K562 (cell line): ENCODE results near the gene CST3. TPM values are rescaled to one million over a fixed set of nuclear protein-coding genes. Genes with fewer than 3 reads are reported as not detected.
A peak's percentile ranks its signal among the peaks of the same experiment; 100 is the strongest.

Experiments
- BACH1 ChIP-seq: fragments of 200-800 bp; sonication (Bioruptor generic); IDR thresholded peaks from 2 replicates; pipeline ENCODE4 v1.6.1; 2016; ENCODE audit warnings: missing genetic modification characterization, missing compliant biosample characterization
- CEBPG ChIP-seq, 3 experiments: fragments of 200-800 bp in 1 of 3; sonication (Bioruptor generic) in 1 of 3; sonication (generic) in 1 of 3; formaldehyde crosslinking in 1 of 3; IDR thresholded peaks in 2 of 3; conservative IDR thresholded peaks in 1 of 3; 2 replicates each; pipeline versions ENCODE4 v1.6.1 to v1.8.0; 2016 to 2022; ENCODE audit warnings: missing compliant biosample characterization in 2 of 3, missing genetic modification characterization in 2 of 3, mild to moderate bottlenecking in 1 of 3, missing genetic modification reagents in 1 of 3
- CXXC5 ChIP-seq: fragments of 250-450 bp; sonication (Bioruptor Pico); IDR thresholded peaks from 2 replicates; pipeline ENCODE4 v1.8.0; 2022; ENCODE audit warnings: inconsistent platforms, mild to moderate bottlenecking, moderate library complexity
- FOXK2 ChIP-seq, 2 experiments: fragments of 450-650 bp; IDR thresholded peaks in 1 of 2; conservative IDR thresholded peaks in 1 of 2; 2 replicates each; pipeline ENCODE4 v1.6.1; 2016; ENCODE audit warnings: low read depth in 2 of 2, mild to moderate bottlenecking in 1 of 2
- GABPA ChIP-seq: fragments of 200-800 bp; sonication (Bioruptor generic); conservative IDR thresholded peaks from 2 replicates; pipeline ENCODE4 v1.6.1; 2016; ENCODE audit warnings: low read depth, missing genetic modification characterization, missing compliant biosample characterization
- HDAC6 ChIP-seq: IDR thresholded peaks from 2 replicates; pipeline ENCODE4 v1.6.1; 2012; ENCODE audit warnings: low read depth, mild to moderate bottlenecking, control low read depth, inconsistent platforms, low read length, moderate library complexity
- HIVEP1 ChIP-seq: fragments of 250-450 bp; sonication (Bioruptor Pico); IDR thresholded peaks from 2 replicates; pipeline ENCODE4 v1.4.0; 2020; ENCODE audit warnings: mild to moderate bottlenecking
- JUND ChIP-seq, 2 experiments: IDR thresholded peaks; 2 replicates in 1 of 2; 3 replicates in 1 of 2; pipeline ENCODE4 v1.6.1; 2011; ENCODE audit warnings: borderline replicate concordance in 2 of 2, low read depth in 2 of 2, low read length in 2 of 2, improper control_type of control experiment in 1 of 2, missing biosample characterization in 1 of 2, missing genetic modification characterization in 1 of 2, missing genetic modification reagents in 1 of 2
- LARP7 ChIP-seq: fragments of 450-650 bp; IDR thresholded peaks from 2 replicates; pipeline ENCODE4 v1.6.1; 2016
- MCM7 ChIP-seq, 2 experiments: fragments of 450-650 bp; IDR thresholded peaks; 2 replicates each; pipeline ENCODE4 v1.6.1; 2016 to 2018
- NFRKB ChIP-seq: fragments of 450-650 bp; IDR thresholded peaks from 2 replicates; pipeline ENCODE4 v1.6.1; 2016; ENCODE audit warnings: low read depth
- NRF1 ChIP-seq, 2 experiments: fragments of 450-650 bp; IDR thresholded peaks in 1 of 2; conservative IDR thresholded peaks in 1 of 2; 2 replicates each; pipeline ENCODE4 v1.6.1; 2014; ENCODE audit warnings: mild to moderate bottlenecking in 2 of 2
- SIX5 ChIP-seq, 2 experiments: IDR thresholded peaks; 2 replicates each; pipeline ENCODE4 v1.6.1; 2011; ENCODE audit warnings: low read length in 2 of 2, borderline replicate concordance in 1 of 2, low read depth in 1 of 2, mild to moderate bottlenecking in 1 of 2, moderate library complexity in 1 of 2; ENCODE audit not compliant: insufficient read depth in 1 of 2
- TOE1 ChIP-seq, 2 experiments: fragments of 450-650 bp in 1 of 2; sonication (generic) in 1 of 2; formaldehyde crosslinking in 1 of 2; IDR thresholded peaks; 2 replicates each; pipeline versions ENCODE4 v1.7.1 to v1.8.0; 2016 to 2022; ENCODE audit warnings: borderline replicate concordance in 2 of 2, mild to moderate bottlenecking in 2 of 2, antibody characterized with exemption in 1 of 2, inconsistent platforms in 1 of 2, low read depth in 1 of 2, missing genetic modification reagents in 1 of 2, moderate library complexity in 1 of 2
- ZNF232 ChIP-seq: sonication (generic); formaldehyde crosslinking; IDR thresholded peaks from 2 replicates; pipeline ENCODE4 v1.8.0; 2022; ENCODE audit warnings: mild to moderate bottlenecking, missing genetic modification reagents
- ZNF354B ChIP-seq: fragments of 250-450 bp; sonication (Bioruptor Pico); IDR thresholded peaks from 2 replicates; pipeline ENCODE4 v1.4.0; 2020
- polyA plus RNA-seq, 8 experiments: library from polyadenylated mRNA; depleted of rRNA in 4 of 8; stranded (reverse) in 5 of 8; unstranded in 3 of 8; fragments of >200 nt; fragmentation: Nextera tagmentation in 2 of 8; fragmentation: Illumina TruSeq in 1 of 8; extraction: Ambion mirVana in 2 of 8; extraction: Trizol in 1 of 8; gene quantifications; 2 replicates each; pipeline versions ENCODE4 v1.2.1 to v1.2.3, GENCODE V29; 2011 to 2014; ENCODE audit warnings: inconsistent platforms in 1 of 8, missing spikeins in 1 of 8
- total RNA-seq, 7 experiments: library from RNA; depleted of rRNA in 6 of 7; stranded (reverse); fragments of >200 nt in 6 of 7; fragmentation: Illumina TruSeq in 2 of 7; extraction: Trizol in 2 of 7; gene quantifications; 2 replicates each; pipeline versions ENCODE4 v1.2.1 to v1.2.3, GENCODE V29; 2011 to 2021; ENCODE audit warnings: low replicate concordance in 1 of 7
- TF ChIP-seq, protein P1 (sequence below): fragments of 250-450 bp; sonication (Bioruptor Pico); IDR thresholded peaks from 2 replicates; pipeline ENCODE4 v1.5.0; 2021; ENCODE audit warnings: mild to moderate bottlenecking, borderline replicate concordance

Gene CST3
- total and polyA plus RNA-seq, 9 of the 15 experiments (the other 6 are each of a cell fraction or from before 2014, with no cell fraction given), result 8.7 to 113 (median 48.5) TPM

- no peak for TF ChIP-seq CEBPG (CRISPR knock-in tag; IDR thresholded peaks at IDR 0.05)
- TF ChIP-seq CEBPG (tag; conservative IDR thresholded peaks at IDR 0.05 in 1 of 2, IDR thresholded peaks at IDR 0.05 in 1 of 2), result peak; percentile 75 to 81
- TF ChIP-seq HIVEP1 (CRISPR knock-in tag), result no peak
- TF ChIP-seq LARP7, result 0 out of 2 replicates have a peak, but pooled peaks have one; percentile 61
- TF ChIP-seq SIX5 (IDR thresholded peaks at IDR 0.05; ENCODE audit: borderline replicate concordance in 1 of 2, insufficient read depth in 1 of 2, low read depth in 1 of 2, low read length in 2 of 2), result no peak
- no peak for TF ChIP-seq ZNF354B (CRISPR knock-in tag)
- peak; percentile 38; the same call in 1 of the 2 replicates for TF ChIP-seq NFRKB
- TF ChIP-seq JUND (IDR thresholded peaks at IDR 0.05; ENCODE audit: borderline replicate concordance, low read depth, low read length), result peak; percentile 62; the same call in 1 of the 2 replicates
- TF ChIP-seq JUND (tag; IDR thresholded peaks at IDR 0.05; ENCODE audit: borderline replicate concordance, low read depth, low read length), result peak; percentile 18; the same call in 1 of the 3 replicates
- 0 out of 4 replicates have a peak, but pooled peaks have one; percentile 20 to 39 for TF ChIP-seq FOXK2 (conservative IDR thresholded peaks at IDR 0.05 in 1 of 2, IDR thresholded peaks at IDR 0.05 in 1 of 2; ENCODE audit: low read depth in 2 of 2)
- 0 out of 2 replicates have a peak, but pooled peaks have one; percentile 27 for TF ChIP-seq BACH1
- TF ChIP-seq, protein P1, sequence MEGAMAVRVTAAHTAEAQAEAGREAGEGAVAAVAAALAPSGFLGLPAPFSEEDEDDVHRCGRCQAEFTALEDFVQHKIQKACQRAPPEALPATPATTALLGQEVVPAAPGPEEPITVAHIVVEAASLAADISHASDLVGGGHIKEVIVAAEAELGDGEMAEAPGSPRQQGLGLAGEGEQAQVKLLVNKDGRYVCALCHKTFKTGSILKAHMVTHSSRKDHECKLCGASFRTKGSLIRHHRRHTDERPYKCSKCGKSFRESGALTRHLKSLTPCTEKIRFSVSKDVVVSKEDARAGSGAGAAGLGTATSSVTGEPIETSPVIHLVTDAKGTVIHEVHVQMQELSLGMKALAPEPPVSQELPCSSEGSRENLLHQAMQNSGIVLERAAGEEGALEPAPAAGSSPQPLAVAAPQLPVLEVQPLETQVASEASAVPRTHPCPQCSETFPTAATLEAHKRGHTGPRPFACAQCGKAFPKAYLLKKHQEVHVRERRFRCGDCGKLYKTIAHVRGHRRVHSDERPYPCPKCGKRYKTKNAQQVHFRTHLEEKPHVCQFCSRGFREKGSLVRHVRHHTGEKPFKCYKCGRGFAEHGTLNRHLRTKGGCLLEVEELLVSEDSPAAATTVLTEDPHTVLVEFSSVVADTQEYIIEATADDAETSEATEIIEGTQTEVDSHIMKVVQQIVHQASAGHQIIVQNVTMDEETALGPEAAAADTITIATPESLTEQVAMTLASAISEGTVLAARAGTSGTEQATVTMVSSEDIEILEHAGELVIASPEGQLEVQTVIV, result no peak
- no peak for TF ChIP-seq GABPA (tag)
- TF ChIP-seq CXXC5 (CRISPR knock-in tag), result no peak
- 0 out of 4 replicates have a peak, but pooled peaks of 1 of the 2 experiments have one; percentile 7 for TF ChIP-seq NRF1 (conservative IDR thresholded peaks at IDR 0.05 in 1 of 2, IDR thresholded peaks at IDR 0.05 in 1 of 2)
- TF ChIP-seq TOE1 (IDR thresholded peaks at IDR 0.05; ENCODE audit: borderline replicate concordance), result peak; percentile 40; the same call in 1 of the 2 replicates
- TF ChIP-seq TOE1 (CRISPR knock-in tag; IDR thresholded peaks at IDR 0.05; ENCODE audit: borderline replicate concordance, low read depth), result no peak
- TF ChIP-seq ZNF232 (CRISPR knock-in tag), result no peak
- TF ChIP-seq MCM7 (IDR thresholded peaks at IDR 0.05), result no peak
- no peak for TF ChIP-seq HDAC6
Measured at GRCh38 chr20:23659989-23660837, 22.5 kb upstream of the CST3 start (continued).
